ENCODE data around the gene BAK1.

BAK1 gene

GRCh38 chr6:33607784-33608161, 27.7 kb upstream of the BAK1 start:
- no peak overlapping the region for H3K18ac ChIP-seq (ENCODE audit: low read depth in 1 of 2, low read length in 2 of 2)
- H3K9ac ChIP-seq (ENCODE audit: low read length): peak overlapping the region; percentile 80
- no peak overlapping the region for H2BK5ac ChIP-seq (ENCODE audit: low read depth, low read length, poor library complexity, severe bottlenecking)
- no peak overlapping the region for H3K4me2 ChIP-seq (ENCODE audit: low read length, poor library complexity, severe bottlenecking)
- no peak overlapping the region for H3K4ac ChIP-seq (ENCODE audit: low read depth in 1 of 2, low read length in 2 of 2)
- H3K79me1 ChIP-seq (replicated peaks; ENCODE audit: low read length, poor library complexity, severe bottlenecking): no peaks in the 10 kb centered on the region
- H2AK5ac ChIP-seq (ENCODE audit: low read length, severe bottlenecking): peak overlapping the region; percentile 94
- H3K27me3 ChIP-seq (ENCODE audit: control insufficient read depth in 1 of 2, insufficient read depth in 1 of 2, low read length in 2 of 2): no peaks in the 10 kb centered on the region
- no peak overlapping the region for H2BK15ac ChIP-seq (ENCODE audit: low read depth, poor library complexity, severe bottlenecking)
- peak overlapping the region; percentile 46 for H4K91ac ChIP-seq (ENCODE audit: low read length)
- no peak overlapping the region for H2BK12ac ChIP-seq (ENCODE audit: low read length in 2 of 2)
- DNase-seq: no peak
- peaks cover 24% of the 10 kb centered on the region for H3K4me1 ChIP-seq (ENCODE audit: control insufficient read depth, insufficient read depth, low read depth, low read length)
- H4K8ac ChIP-seq (ENCODE audit: low read length): no peak overlapping the region
- H3K4me3 ChIP-seq (ENCODE audit: insufficient read depth in 1 of 2, low read depth in 1 of 2, low read length in 2 of 2): no peak overlapping the region
- H3K23ac ChIP-seq (ENCODE audit: low read length in 2 of 2): no peak overlapping the region
- no peak overlapping the region for H3K27ac ChIP-seq (ENCODE audit: low read length, poor library complexity, severe bottlenecking)
- H3K9me3 ChIP-seq (ENCODE audit: control insufficient read depth, low read length): peaks cover 5% of the 10 kb centered on the region
- H2AFZ ChIP-seq (ENCODE audit: low read depth, low read length): no peak overlapping the region
- no peak overlapping the region for H2BK120ac ChIP-seq (ENCODE audit: low read depth, low read length)
- WGBS: 77% methylated on average over 5 of the region's 5 CpGs
- H3K14ac ChIP-seq (ENCODE audit: low read length in 2 of 2): no peak overlapping the region
- H3K36me3 ChIP-seq (ENCODE audit: control insufficient read depth in 1 of 2, insufficient read depth in 2 of 2, low read depth in 1 of 2, low read length in 2 of 2): no peaks in the 10 kb centered on the region

DNA sequence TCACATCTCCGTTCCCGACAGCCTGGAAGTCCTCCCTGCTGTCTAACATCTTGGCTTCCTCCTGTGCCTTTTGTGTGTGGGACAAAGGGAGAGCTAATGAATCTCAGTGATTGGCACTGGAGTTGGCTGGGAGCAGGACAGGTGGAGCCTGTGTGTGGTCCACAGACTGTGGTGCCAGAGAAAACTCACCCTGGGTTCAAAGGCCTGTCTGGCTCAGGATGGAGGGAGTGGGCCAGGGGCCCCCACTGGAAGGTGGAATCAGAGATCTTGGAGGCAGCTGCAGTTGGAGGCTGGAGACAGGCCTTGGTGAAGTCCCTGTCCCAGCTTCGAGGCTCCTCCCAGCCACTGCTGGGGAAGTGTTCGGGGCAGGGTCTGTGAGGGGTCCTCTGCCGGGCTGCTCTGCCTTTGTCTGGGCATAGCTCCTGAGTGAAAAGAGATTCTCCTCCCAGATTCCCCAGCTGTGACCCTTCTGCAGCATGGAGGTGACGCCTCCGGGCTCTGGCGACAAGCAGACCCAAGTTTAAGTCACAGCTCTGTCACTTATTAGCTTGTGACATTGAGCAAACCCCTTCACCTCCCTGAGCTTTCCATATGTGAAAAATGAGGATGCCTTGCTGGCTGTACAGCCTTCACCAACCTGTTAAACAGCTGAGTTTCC, 27.2 kb upstream of the BAK1 start:
- no peak overlapping the region for H3K23ac ChIP-seq (ENCODE audit: low read length in 2 of 2)
- no peak for DNase-seq
- no peak overlapping the region for H2BK120ac ChIP-seq (ENCODE audit: low read depth, low read length)
- H3K36me3 ChIP-seq (ENCODE audit: control insufficient read depth in 1 of 2, insufficient read depth in 2 of 2, low read depth in 1 of 2, low read length in 2 of 2): no peaks in the 10 kb centered on the region
- no peak overlapping the region for H2BK12ac ChIP-seq (ENCODE audit: low read length in 2 of 2)
- peak overlapping the region in 1 of 2 experiments; percentile 46 for H3K4ac ChIP-seq (ENCODE audit: low read depth in 1 of 2, low read length in 2 of 2)
- peaks cover 5% of the 10 kb centered on the region for H3K9me3 ChIP-seq (ENCODE audit: control insufficient read depth, low read length)
- H2AK5ac ChIP-seq (ENCODE audit: low read length, severe bottlenecking): peak overlapping the region; percentile 38
- H3K9ac ChIP-seq (ENCODE audit: low read length): no peak overlapping the region
- no peak overlapping the region for H2BK15ac ChIP-seq (ENCODE audit: low read depth, poor library complexity, severe bottlenecking)
- peaks cover 24% of the 10 kb centered on the region for H3K4me1 ChIP-seq (ENCODE audit: control insufficient read depth, insufficient read depth, low read depth, low read length)
- peak overlapping the region in 1 of 2 experiments; percentile 57 for H3K18ac ChIP-seq (ENCODE audit: low read depth in 1 of 2, low read length in 2 of 2)
- no peak overlapping the region for H3K4me3 ChIP-seq (ENCODE audit: insufficient read depth in 1 of 2, low read depth in 1 of 2, low read length in 2 of 2)
- H4K8ac ChIP-seq (ENCODE audit: low read length): no peak overlapping the region
- no peaks in the 10 kb centered on the region for H3K27me3 ChIP-seq (ENCODE audit: control insufficient read depth in 1 of 2, insufficient read depth in 1 of 2, low read length in 2 of 2)
- H3K27ac ChIP-seq (ENCODE audit: low read length, poor library complexity, severe bottlenecking): no peak overlapping the region
- H3K4me2 ChIP-seq (ENCODE audit: low read length, poor library complexity, severe bottlenecking): no peak overlapping the region
- 74% methylated on average over 8 of the region's 8 CpGs for WGBS
- H4K91ac ChIP-seq (ENCODE audit: low read length): no peak overlapping the region
- no peak overlapping the region for H2AFZ ChIP-seq (ENCODE audit: low read depth, low read length)
- no peak overlapping the region for H2BK5ac ChIP-seq (ENCODE audit: low read depth, low read length, poor library complexity, severe bottlenecking)
- H3K79me1 ChIP-seq (replicated peaks; ENCODE audit: low read length, poor library complexity, severe bottlenecking): no peaks in the 10 kb centered on the region
- H3K14ac ChIP-seq (ENCODE audit: low read length in 2 of 2): no peak overlapping the region

DNA sequence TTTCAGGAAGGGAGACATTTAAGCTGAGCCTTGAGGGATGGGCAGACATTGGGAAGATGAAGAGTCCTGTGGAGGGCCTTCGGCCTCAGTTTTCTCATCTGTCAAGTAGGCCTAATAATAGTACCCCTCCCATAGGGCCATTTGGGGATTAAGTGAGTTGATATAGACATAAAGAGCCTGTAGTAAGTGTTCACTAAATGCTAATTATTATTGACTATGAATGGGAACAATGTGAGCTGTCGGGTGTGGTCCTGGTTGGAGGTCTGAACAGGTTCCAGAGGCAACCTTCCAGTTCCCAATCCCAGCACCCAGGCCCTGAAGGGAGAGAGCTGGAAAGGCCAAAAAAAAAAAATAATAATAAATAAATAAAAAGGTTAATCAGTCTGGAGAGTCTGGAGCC, 26.6 kb upstream of the BAK1 start:
- Histone ChIP-seq H4K91ac (ENCODE audit: low read length) (no peak overlapping the region), H3K79me1 (replicated peaks; ENCODE audit: low read length, poor library complexity, severe bottlenecking) (no peaks in the 10 kb centered on the region), H3K4me3 (ENCODE audit: insufficient read depth in 1 of 2, low read depth in 1 of 2, low read length in 2 of 2) (no peak overlapping the region), H3K4me2 (ENCODE audit: low read length, poor library complexity, severe bottlenecking) (no peak overlapping the region), H2AK5ac (ENCODE audit: low read length, severe bottlenecking) (no peak overlapping the region), H2AFZ (ENCODE audit: low read depth, low read length) (no peak overlapping the region), H3K4me1 (ENCODE audit: control insufficient read depth, insufficient read depth, low read depth, low read length) (peaks cover 24% of the 10 kb centered on the region), H2BK120ac (ENCODE audit: low read depth, low read length) (no peak overlapping the region), H3K14ac (ENCODE audit: low read length in 2 of 2) (no peak overlapping the region), H2BK15ac (ENCODE audit: low read depth, poor library complexity, severe bottlenecking) (no peak overlapping the region), H3K36me3 (ENCODE audit: control insufficient read depth in 1 of 2, insufficient read depth in 2 of 2, low read depth in 1 of 2, low read length in 2 of 2) (no peaks in the 10 kb centered on the region), H2BK5ac (ENCODE audit: low read depth, low read length, poor library complexity, severe bottlenecking) (no peak overlapping the region), H3K27me3 (ENCODE audit: control insufficient read depth in 1 of 2, insufficient read depth in 1 of 2, low read length in 2 of 2) (no peaks in the 10 kb centered on the region), H3K23ac (ENCODE audit: low read length in 2 of 2) (no peak overlapping the region), H3K9me3 (ENCODE audit: control insufficient read depth, low read length) (peaks cover 5% of the 10 kb centered on the region), H3K27ac (ENCODE audit: low read length, poor library complexity, severe bottlenecking) (no peak overlapping the region), H3K18ac (ENCODE audit: low read depth in 1 of 2, low read length in 2 of 2) (no peak overlapping the region), H2BK12ac (ENCODE audit: low read length in 2 of 2) (no peak overlapping the region), H4K8ac (ENCODE audit: low read length) (no peak overlapping the region), H3K4ac (ENCODE audit: low read depth in 1 of 2, low read length in 2 of 2) (no peak overlapping the region), H3K9ac (ENCODE audit: low read length) (no peak overlapping the region)
- no peak for DNase-seq
- 100% methylated on average over 1 of the region's 2 CpGs for WGBS

DNA sequence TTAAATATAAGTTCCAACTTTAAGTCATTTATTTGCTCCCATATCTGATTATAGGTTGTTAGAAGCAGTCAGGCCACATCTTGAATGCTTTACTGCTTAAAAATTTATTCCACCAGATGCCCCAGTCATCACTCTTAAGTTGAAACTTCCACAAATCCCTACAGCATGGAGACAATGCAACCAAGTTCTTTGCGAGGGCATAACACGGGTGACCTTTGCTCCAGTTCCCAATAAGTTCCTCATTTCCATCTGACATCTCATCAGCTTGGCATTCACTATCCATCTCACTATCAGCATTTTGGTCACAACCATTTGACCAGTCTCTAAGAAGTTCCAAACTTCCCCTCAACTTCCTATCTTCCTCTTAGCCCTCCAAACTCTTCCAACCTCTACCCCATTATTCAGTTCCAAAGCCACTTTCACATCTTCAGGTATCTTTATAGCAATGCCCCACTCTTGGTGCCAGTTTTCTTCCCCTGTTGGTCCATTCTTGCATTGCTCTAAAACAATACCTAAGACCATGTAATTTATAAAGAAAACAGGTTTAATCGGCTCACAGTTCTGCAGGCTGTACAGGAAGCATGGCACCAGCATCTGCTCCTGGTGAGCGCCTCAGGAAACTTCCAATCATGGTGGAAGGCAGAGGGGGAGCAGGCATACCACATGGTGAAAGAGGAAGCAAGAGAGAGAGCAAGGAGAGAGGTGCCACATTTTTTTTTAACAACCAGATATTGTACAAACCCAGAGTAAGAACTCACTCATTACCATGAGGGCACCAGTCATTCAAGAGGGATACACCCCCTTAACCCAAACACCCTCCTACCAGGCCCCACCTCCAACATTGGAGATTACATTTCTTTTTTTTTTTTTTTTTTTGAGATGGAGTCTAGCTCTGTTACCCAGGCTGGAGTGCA, 25.1 kb upstream of the BAK1 start:
- no peaks in the 10 kb centered on the region for H3K79me1 ChIP-seq (replicated peaks; ENCODE audit: low read length, poor library complexity, severe bottlenecking)
- no peak overlapping the region for H3K27ac ChIP-seq (ENCODE audit: low read length, poor library complexity, severe bottlenecking)
- no peak overlapping the region for H4K91ac ChIP-seq (ENCODE audit: low read length)
- H3K4me3 ChIP-seq (ENCODE audit: insufficient read depth in 1 of 2, low read depth in 1 of 2, low read length in 2 of 2): no peak overlapping the region
- no peak overlapping the region for H3K18ac ChIP-seq (ENCODE audit: low read depth in 1 of 2, low read length in 2 of 2)
- 75% methylated on average over 4 of the region's 4 CpGs for WGBS
- H4K8ac ChIP-seq (ENCODE audit: low read length): no peak overlapping the region
- H3K4ac ChIP-seq (ENCODE audit: low read depth in 1 of 2, low read length in 2 of 2): no peak overlapping the region
- no peak overlapping the region for H2BK120ac ChIP-seq (ENCODE audit: low read depth, low read length)
- H2AK5ac ChIP-seq (ENCODE audit: low read length, severe bottlenecking): no peak overlapping the region
- H2BK12ac ChIP-seq (ENCODE audit: low read length in 2 of 2): no peak overlapping the region
- no peak overlapping the region for H3K23ac ChIP-seq (ENCODE audit: low read length in 2 of 2)
- H3K36me3 ChIP-seq (ENCODE audit: control insufficient read depth in 1 of 2, insufficient read depth in 2 of 2, low read depth in 1 of 2, low read length in 2 of 2): no peaks in the 10 kb centered on the region
- H3K4me2 ChIP-seq (ENCODE audit: low read length, poor library complexity, severe bottlenecking): no peak overlapping the region
- no peak overlapping the region for H3K9ac ChIP-seq (ENCODE audit: low read length)
- H3K27me3 ChIP-seq (ENCODE audit: control insufficient read depth in 1 of 2, insufficient read depth in 1 of 2, low read length in 2 of 2): no peaks in the 10 kb centered on the region
- peaks cover 19% of the 10 kb centered on the region for H3K4me1 ChIP-seq (ENCODE audit: control insufficient read depth, insufficient read depth, low read depth, low read length)
- no peak overlapping the region for H2BK15ac ChIP-seq (ENCODE audit: low read depth, poor library complexity, severe bottlenecking)
- H3K9me3 ChIP-seq (ENCODE audit: control insufficient read depth, low read length): peaks cover 5% of the 10 kb centered on the region
- no peak overlapping the region for H2BK5ac ChIP-seq (ENCODE audit: low read depth, low read length, poor library complexity, severe bottlenecking)
- H2AFZ ChIP-seq (ENCODE audit: low read depth, low read length): no peak overlapping the region
- no peak overlapping the region for H3K14ac ChIP-seq (ENCODE audit: low read length in 2 of 2)
- no peak for DNase-seq

All from mesenchymal stem cell (in vitro differentiated cells and primary cell).